ENCODE measurements around the gene ROR1. TPM values are rescaled to one million over a fixed set of nuclear protein-coding genes. Genes with fewer than 3 reads are reported as not detected.

ROR1 gene
- total RNA-seq, 3 donors from 2014 or later, result 3.1 to 19.8 (median 3.4) TPM

DNA sequence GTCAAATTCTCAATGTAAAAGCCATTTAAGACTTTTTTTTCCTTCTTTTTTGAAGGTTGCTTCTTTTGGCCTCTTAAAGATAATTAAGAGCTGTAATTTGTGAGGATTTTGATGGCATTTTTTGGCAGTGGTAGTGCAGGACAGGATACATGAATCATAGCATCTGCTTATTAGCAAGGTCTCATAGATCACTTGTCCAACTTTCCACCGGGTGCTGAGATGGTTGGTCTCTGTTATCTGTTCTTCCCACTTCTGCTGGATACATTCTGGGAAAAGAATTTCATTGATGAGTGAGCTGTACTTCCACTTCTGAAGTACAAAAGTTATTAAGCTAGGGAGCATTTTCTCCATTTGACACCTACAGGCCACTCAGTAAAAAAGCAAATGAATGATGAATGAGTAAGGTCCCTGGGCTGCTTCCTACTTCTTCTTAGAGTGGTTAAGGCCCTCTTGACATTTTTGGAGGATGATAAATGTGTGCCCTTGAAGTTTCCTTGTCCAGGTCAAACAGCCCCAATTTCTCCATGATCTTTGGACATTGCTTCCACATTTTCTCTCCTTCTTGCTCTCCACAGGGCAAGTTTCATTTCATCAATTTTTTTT, 100.6 kb downstream of the ROR1 start:
- ATAC-seq (no peak), DNase-seq (no peak)
- no peaks in the 10 kb centered on the region for H3K9me3 ChIP-seq
- TF ChIP-seq, protein P1, sequence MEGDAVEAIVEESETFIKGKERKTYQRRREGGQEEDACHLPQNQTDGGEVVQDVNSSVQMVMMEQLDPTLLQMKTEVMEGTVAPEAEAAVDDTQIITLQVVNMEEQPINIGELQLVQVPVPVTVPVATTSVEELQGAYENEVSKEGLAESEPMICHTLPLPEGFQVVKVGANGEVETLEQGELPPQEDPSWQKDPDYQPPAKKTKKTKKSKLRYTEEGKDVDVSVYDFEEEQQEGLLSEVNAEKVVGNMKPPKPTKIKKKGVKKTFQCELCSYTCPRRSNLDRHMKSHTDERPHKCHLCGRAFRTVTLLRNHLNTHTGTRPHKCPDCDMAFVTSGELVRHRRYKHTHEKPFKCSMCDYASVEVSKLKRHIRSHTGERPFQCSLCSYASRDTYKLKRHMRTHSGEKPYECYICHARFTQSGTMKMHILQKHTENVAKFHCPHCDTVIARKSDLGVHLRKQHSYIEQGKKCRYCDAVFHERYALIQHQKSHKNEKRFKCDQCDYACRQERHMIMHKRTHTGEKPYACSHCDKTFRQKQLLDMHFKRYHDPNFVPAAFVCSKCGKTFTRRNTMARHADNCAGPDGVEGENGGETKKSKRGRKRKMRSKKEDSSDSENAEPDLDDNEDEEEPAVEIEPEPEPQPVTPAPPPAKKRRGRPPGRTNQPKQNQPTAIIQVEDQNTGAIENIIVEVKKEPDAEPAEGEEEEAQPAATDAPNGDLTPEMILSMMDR (IDR thresholded peaks at IDR 0.05), result no peak
- no peak overlapping the region for H3K4me3 ChIP-seq
- peaks cover 3% of the 10 kb centered on the region for H3K4me1 ChIP-seq (ENCODE audit: low read depth)
- no peaks in the 10 kb centered on the region for H3K36me3 ChIP-seq (ENCODE audit: low read depth)
- intact Hi-C loops (cut with DNase I, micrococcal nuclease), result no loop called here

DNA sequence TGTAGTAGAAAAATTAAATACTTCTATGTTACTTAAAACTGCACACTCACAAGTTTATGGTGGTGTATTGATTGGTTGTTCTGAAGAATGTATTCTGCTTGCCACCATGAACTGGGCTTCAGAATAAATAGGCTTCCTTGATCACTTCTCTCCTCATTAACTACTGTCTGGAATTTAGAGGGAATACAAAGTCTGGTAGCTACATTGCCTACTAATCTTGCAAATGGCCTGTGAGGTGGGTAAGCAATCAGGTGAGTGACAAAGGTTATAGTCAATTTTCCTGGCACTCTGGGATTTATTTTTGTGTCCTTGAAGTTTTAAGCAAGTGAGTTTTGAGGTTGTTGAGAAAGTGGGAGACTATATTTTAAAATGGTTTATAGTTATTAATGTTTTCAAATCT, 101.8 kb downstream of the ROR1 start:
- H3K4me1 ChIP-seq (ENCODE audit: low read depth), result peaks cover 3% of the 10 kb centered on the region
- intact Hi-C loops (cut with DNase I, micrococcal nuclease), result no loop called here
- H3K4me3 ChIP-seq, result no peak overlapping the region
- TF ChIP-seq, protein P1 (IDR thresholded peaks at IDR 0.05), result no peak
- H3K9me3 ChIP-seq, result no peaks in the 10 kb centered on the region
- ATAC-seq (no peak), DNase-seq (no peak)
- H3K36me3 ChIP-seq (ENCODE audit: low read depth), result no peaks in the 10 kb centered on the region

DNA sequence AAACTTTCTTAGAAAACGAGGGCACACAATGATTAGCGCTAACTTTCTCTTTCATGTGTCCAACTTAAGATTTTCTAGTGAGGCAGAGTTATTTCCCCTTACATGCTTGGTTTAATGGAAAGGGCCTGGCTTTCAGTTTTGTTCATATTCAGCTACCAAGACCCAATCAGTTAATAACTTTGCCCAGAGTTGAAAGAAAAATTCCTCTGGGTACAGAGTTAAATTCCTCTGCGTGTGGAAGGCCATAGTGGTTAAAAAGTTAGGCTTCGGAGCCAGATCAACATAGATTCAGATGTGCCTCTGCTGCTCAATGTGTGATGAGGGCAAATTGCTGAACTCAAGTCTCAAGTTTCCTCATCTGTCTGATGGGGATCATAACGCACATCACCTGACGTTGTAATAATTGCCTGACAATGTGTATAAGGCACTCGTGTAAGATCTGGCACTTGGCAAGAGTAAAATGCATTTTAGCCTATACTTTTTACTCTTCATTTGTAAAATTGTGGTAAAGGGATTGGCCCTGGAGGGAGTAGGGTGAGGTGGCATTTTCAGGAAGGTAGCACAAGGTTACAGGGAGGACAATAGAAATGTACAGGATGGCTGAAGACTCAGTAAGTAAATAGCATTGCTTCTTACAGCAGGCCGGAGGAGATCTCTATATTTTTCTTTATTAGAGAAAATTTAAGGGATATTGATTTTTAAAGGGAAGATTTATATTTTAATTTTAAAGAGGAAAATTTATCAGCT, 103.4 kb downstream of the ROR1 start:
- H3K36me3 ChIP-seq (ENCODE audit: low read depth), result no peaks in the 10 kb centered on the region
- H3K9me3 ChIP-seq, result no peaks in the 10 kb centered on the region
- no peak overlapping the region for H3K4me3 ChIP-seq
- TF ChIP-seq, protein P1 (IDR thresholded peaks at IDR 0.05), result no peak
- intact Hi-C loops (cut with DNase I, micrococcal nuclease), result no loop called here
- DNase-seq (no peak), ATAC-seq (no peak)
- H3K4me1 ChIP-seq (ENCODE audit: low read depth), result peaks cover 3% of the 10 kb centered on the region

DNA sequence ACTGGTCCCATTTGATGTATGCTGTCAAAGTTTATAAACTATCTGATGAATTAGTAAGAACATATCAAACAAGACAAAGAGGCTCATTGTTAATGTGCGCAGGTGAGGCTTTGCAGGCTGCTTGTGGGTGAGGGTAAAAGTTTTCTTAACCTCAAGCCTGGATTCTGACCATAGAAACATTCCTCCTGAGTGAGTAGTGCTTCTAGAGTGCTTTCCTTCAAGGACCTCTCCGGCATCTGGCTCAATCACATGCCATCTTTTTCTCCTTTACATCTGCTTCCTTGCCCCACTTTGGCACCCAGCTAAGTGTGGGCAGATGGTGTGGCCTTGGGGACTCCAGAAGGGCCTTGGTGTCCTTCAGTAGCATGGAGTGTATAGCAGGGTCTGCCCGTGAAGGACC, 104.0 kb downstream of the ROR1 start:
- Histone ChIP-seq H3K4me1 (ENCODE audit: low read depth) (peaks cover 3% of the 10 kb centered on the region), H3K36me3 (ENCODE audit: low read depth) (no peaks in the 10 kb centered on the region), H3K9me3 (no peaks in the 10 kb centered on the region), H3K4me3 (no peak overlapping the region)
- TF ChIP-seq, protein P1 (IDR thresholded peaks at IDR 0.05), result no peak
- no peak for DNase-seq
- intact Hi-C loops (cut with DNase I, micrococcal nuclease), result no loop called here
- ATAC-seq, result no peak

DNA sequence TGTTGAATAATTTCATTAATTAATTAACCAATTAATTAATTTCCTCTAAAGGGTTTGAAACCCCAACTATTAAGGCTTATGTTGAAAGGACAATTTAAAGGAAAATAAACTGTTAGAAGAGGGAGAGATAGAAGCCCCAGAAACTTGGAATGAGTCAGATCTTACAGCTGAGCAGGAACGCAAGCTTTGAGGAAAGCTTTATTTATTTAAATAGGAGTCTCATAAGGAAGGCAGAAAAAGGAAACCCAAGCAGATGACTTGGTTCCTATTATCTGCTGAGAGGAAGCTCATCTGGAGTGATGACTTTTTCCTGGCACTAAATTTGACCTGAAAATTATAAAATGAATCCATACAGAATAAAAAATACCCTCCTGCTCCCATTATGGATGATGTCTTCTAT, 105.1 kb downstream of the ROR1 start:
- no peak for DNase-seq
- H3K4me1 ChIP-seq (ENCODE audit: low read depth), result peaks cover 3% of the 10 kb centered on the region
- TF ChIP-seq, protein P1 (IDR thresholded peaks at IDR 0.05), result no peak
- intact Hi-C loops (cut with DNase I, micrococcal nuclease), result no loop called here
- ATAC-seq, result no peak
- no peaks in the 10 kb centered on the region for H3K36me3 ChIP-seq (ENCODE audit: low read depth)
- H3K9me3 ChIP-seq, result no peaks in the 10 kb centered on the region
- H3K4me3 ChIP-seq, result no peak overlapping the region

All from mucosa of descending colon (tissue), 3 donors.